Measurements from ENCODE around the gene HSBP1. TPM values are rescaled to one million over a fixed set of nuclear protein-coding genes. Genes with fewer than 3 reads are reported as not detected.

The HSBP1 gene
- total and polyA plus RNA-seq, 3 donors from 2014 or later: 42.9 to 278 (median 43.7) TPM

GRCh38 chr16:83806731-83807130 is 1.0 kb upstream of the HSBP1 start:
- peaks cover 14% of the 10 kb centered on the region for H3K4me1 ChIP-seq
- H3K27me3 ChIP-seq: no peaks in the 10 kb centered on the region
- no peak for DNase-seq
- H3K27ac ChIP-seq: no peak overlapping the region
- no peaks in the 10 kb centered on the region for H3K36me3 ChIP-seq (ENCODE audit: low read depth, missing control alignments)
- peak overlapping the region in 1 of 2 donors; percentile 93 for H3K4me3 ChIP-seq
- 76 to 82% methylated on average over 6 of the region's 6 CpGs for WGBS, 2 donors
- no peak for TF ChIP-seq POLR2A (IDR thresholded peaks at IDR 0.05)
- TF ChIP-seq, protein P1, sequence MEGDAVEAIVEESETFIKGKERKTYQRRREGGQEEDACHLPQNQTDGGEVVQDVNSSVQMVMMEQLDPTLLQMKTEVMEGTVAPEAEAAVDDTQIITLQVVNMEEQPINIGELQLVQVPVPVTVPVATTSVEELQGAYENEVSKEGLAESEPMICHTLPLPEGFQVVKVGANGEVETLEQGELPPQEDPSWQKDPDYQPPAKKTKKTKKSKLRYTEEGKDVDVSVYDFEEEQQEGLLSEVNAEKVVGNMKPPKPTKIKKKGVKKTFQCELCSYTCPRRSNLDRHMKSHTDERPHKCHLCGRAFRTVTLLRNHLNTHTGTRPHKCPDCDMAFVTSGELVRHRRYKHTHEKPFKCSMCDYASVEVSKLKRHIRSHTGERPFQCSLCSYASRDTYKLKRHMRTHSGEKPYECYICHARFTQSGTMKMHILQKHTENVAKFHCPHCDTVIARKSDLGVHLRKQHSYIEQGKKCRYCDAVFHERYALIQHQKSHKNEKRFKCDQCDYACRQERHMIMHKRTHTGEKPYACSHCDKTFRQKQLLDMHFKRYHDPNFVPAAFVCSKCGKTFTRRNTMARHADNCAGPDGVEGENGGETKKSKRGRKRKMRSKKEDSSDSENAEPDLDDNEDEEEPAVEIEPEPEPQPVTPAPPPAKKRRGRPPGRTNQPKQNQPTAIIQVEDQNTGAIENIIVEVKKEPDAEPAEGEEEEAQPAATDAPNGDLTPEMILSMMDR (IDR thresholded peaks at IDR 0.05): no peak
- H3K9me3 ChIP-seq: no peaks in the 10 kb centered on the region
- intact Hi-C loops (cut with DNase I; ENCODE audit: low total_unique reads): no loop called here

DNA sequence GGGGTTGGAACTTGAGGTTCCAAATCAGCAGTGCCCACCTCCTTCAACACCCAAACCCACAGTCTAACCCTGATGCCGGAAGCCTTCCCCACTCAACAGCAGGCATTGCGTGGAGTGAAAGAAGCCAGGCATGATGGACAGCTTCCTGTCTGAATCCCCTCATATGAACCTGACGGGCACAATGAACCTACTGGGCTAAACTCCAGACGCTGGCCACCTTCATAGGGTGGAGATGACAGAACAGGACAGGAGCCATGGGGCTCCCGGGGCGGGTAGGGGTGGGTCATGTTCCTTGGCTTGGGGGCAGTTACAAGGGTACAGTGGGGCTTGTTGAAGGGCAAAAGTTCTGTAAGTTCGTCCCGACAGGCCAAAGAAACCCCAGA is 460 bp upstream of the HSBP1 start:
- intact Hi-C loops (cut with DNase I; ENCODE audit: low total_unique reads): no loop called here
- H3K4me3 ChIP-seq: peak overlapping the region; percentile 92 to 93
- no peaks in the 10 kb centered on the region for H3K27me3 ChIP-seq
- DNase-seq: no peak
- TF ChIP-seq POLR2A (IDR thresholded peaks at IDR 0.05): no peak
- TF ChIP-seq, protein P1 (IDR thresholded peaks at IDR 0.05): no peak
- H3K4me1 ChIP-seq: peaks cover 14% of the 10 kb centered on the region
- peak overlapping the region in 1 of 2 donors; percentile 84 for H3K27ac ChIP-seq
- no peaks in the 10 kb centered on the region for H3K36me3 ChIP-seq (ENCODE audit: low read depth, missing control alignments)
- 57 to 63% methylated on average over 8 of the region's 8 CpGs for WGBS, 2 donors
- H3K9me3 ChIP-seq: no peaks in the 10 kb centered on the region

GRCh38 chr16:83808573-83809014 is 816 bp downstream of the HSBP1 start:
- TF ChIP-seq, protein P1 (IDR thresholded peaks at IDR 0.05): no peak
- TF ChIP-seq POLR2A (IDR thresholded peaks at IDR 0.05): no peak
- H3K9me3 ChIP-seq: no peaks in the 10 kb centered on the region
- no peaks in the 10 kb centered on the region for H3K36me3 ChIP-seq (ENCODE audit: low read depth, missing control alignments)
- H3K4me3 ChIP-seq: peak overlapping the region; percentile 92 to 93
- H3K27me3 ChIP-seq: no peaks in the 10 kb centered on the region
- intact Hi-C loops (cut with DNase I; ENCODE audit: low total_unique reads): no loop called here
- no peak for DNase-seq
- H3K27ac ChIP-seq: peak overlapping the region; percentile 82 to 84
- H3K4me1 ChIP-seq: peaks cover 14% of the 10 kb centered on the region
- WGBS, 2 donors: 0 to 11% methylated on average over 7 to 11 of the region's 11 CpGs

DNA sequence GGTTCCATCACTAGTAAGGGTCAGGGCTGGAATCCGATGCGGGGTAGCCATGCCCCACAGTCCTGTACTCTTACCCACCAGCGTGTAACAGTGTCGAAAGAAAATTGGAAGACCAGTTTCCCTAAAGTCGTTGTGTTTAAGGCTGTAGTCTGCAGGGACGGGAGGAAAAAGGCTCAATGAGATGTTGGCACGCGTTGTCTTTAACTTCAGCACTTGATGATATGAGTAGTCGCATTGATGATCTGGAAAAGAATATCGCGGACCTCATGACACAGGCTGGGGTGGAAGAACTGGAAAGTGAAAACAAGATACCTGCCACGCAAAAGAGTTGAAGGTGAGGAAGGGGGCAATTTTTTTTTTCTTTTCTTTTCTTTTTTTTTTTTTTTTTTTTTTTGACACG is 1.3 kb downstream of the HSBP1 start:
- no peak for TF ChIP-seq POLR2A (IDR thresholded peaks at IDR 0.05)
- TF ChIP-seq, protein P1 (IDR thresholded peaks at IDR 0.05): no peak
- H3K36me3 ChIP-seq (ENCODE audit: low read depth, missing control alignments): no peaks in the 10 kb centered on the region
- peak overlapping the region; percentile 92 to 93 for H3K4me3 ChIP-seq
- 52 to 71% methylated on average over 13 of the region's 13 CpGs for WGBS, 2 donors
- no peak overlapping the region for H3K27ac ChIP-seq
- peaks cover 18% of the 10 kb centered on the region for H3K4me1 ChIP-seq
- intact Hi-C loops (cut with DNase I; ENCODE audit: low total_unique reads): no loop called here
- no peak for DNase-seq
- H3K27me3 ChIP-seq: no peaks in the 10 kb centered on the region
- H3K9me3 ChIP-seq: no peaks in the 10 kb centered on the region

GRCh38 chr16:83810901-83811300 is 3.1 kb downstream of the HSBP1 start:
- Histone ChIP-seq H3K27me3 (no peaks in the 10 kb centered on the region), H3K27ac (no peak overlapping the region), H3K36me3 (ENCODE audit: low read depth, missing control alignments) (no peaks in the 10 kb centered on the region), H3K4me1 (peaks cover 25% of the 10 kb centered on the region), H3K4me3 (no peak overlapping the region), H3K9me3 (no peaks in the 10 kb centered on the region)
- intact Hi-C loops (cut with DNase I; ENCODE audit: low total_unique reads): no loop called here
- TF ChIP-seq, protein P1 (IDR thresholded peaks at IDR 0.05): no peak
- TF ChIP-seq POLR2A (IDR thresholded peaks at IDR 0.05): no peak
- WGBS, 2 donors: 78 to 80% methylated on average over 1 of the region's 1 CpG
- no peak for DNase-seq

Data from testis (tissue), 3 donors.